DND-41 (cell line): ENCODE data around the gene MDFI.

Experiments
- ATAC-seq: fragments of 200-7000 bp; cut with Tn5 transposase; 3 replicates; pipeline ENCODE4 v1.9.1; 2021; ENCODE audit warnings: low read depth; ENCODE audit not compliant: insufficient read depth
- DNase-seq: peaks from one replicate; pipeline ENCODE4 v3.0.0-alpha.2; 2020
- H2AFZ ChIP-seq: 2 replicates; pipeline ENCODE4 v1.6.0; 2012; ENCODE audit warnings: low read depth, low read length
- H3K27ac ChIP-seq: 2 replicates; pipeline ENCODE4 v1.5.1; 2012; ENCODE audit warnings: low read length, inconsistent platforms
- H3K27me3 ChIP-seq: fragments of 200-600 bp; sonication (generic); 2 replicates; pipeline ENCODE4 v1.6.0; 2012; ENCODE audit warnings: low read length, mild to moderate bottlenecking, inconsistent platforms; ENCODE audit not compliant: insufficient read depth, poor library complexity
- H3K36me3 ChIP-seq: 2 replicates; pipeline ENCODE4 v1.5.1; 2012; ENCODE audit warnings: low read length, inconsistent platforms; ENCODE audit not compliant: insufficient read depth
- H3K4me1 ChIP-seq: 2 replicates; pipeline ENCODE4 v1.5.1; 2012; ENCODE audit warnings: mild to moderate bottlenecking, low read length; ENCODE audit not compliant: insufficient read depth
- H3K4me2 ChIP-seq: 2 replicates; pipeline ENCODE4 v1.6.0; 2012; ENCODE audit warnings: mild to moderate bottlenecking, moderate library complexity, low read length, inconsistent platforms; ENCODE audit not compliant: insufficient read depth
- H3K4me3 ChIP-seq, 2 experiments: fragments of 200-600 bp in 1 of 2; shearing (Covaris generic) in 1 of 2; 2 replicates each; pipeline ENCODE4 v1.5.1; 2012 to 2016; ENCODE audit warnings: inconsistent platforms in 2 of 2, low read length in 2 of 2, mild to moderate bottlenecking in 2 of 2, low read depth in 1 of 2, moderate library complexity in 1 of 2
- H3K79me2 ChIP-seq: 2 replicates; pipeline ENCODE4 v1.6.0; 2012; ENCODE audit warnings: low read length, inconsistent platforms; ENCODE audit not compliant: insufficient read depth
- H3K9ac ChIP-seq: 2 replicates; pipeline ENCODE4 v1.6.0; 2012; ENCODE audit warnings: low read depth, mild to moderate bottlenecking, inconsistent platforms, low read length, moderate library complexity
- H3K9me3 ChIP-seq: 2 replicates; pipeline ENCODE4 v1.5.1; 2012; ENCODE audit warnings: low read length, moderate library complexity, mild to moderate bottlenecking, inconsistent platforms; ENCODE audit not compliant: insufficient read depth, severe bottlenecking
- H4K20me1 ChIP-seq: 2 replicates; pipeline ENCODE4 v1.6.0; 2012; ENCODE audit warnings: low read length; ENCODE audit not compliant: insufficient read depth
- CTCF ChIP-seq: IDR thresholded peaks from 2 replicates; pipeline ENCODE4 v1.5.1; 2012; ENCODE audit warnings: borderline replicate concordance, low read length, moderate library complexity, mild to moderate bottlenecking; ENCODE audit not compliant: poor library complexity, severe bottlenecking; ENCODE audit errors: extremely low read depth
- EZH2 ChIP-seq: IDR thresholded peaks from 3 replicates; pipeline ENCODE4 v1.6.1; 2012; ENCODE audit warnings: borderline replicate concordance, low read depth, mild to moderate bottlenecking, moderate library complexity, low read length, inconsistent platforms; ENCODE audit not compliant: severe bottlenecking

Gene MDFI

DNA sequence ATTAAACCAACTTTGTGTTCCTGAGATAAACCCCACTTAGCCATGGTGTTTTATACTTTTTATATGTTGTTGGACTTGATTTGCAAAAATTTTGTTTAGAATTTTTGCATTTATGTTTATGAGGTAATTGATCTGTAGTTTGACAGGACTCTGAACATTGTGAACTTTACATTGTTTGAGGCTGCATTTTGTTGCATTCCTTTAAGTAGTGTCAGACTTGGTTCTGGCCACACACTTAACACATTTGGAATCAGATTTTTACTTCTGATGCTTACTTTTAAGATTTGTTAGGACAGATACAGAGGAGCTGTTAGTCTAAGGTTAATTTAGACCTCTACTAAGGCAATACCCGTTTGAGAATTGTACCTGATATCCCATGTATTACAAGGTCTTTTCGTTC is 16.5 kb upstream of the MDFI start:
- peaks cover 31% of the 10 kb centered on the region for H3K4me1 ChIP-seq
- DNase-seq (no peak), ATAC-seq (no peak)
- no peak overlapping the region for H3K27ac ChIP-seq
- no peaks in the 10 kb centered on the region for H3K36me3 ChIP-seq
- no peak overlapping the region for H3K4me2 ChIP-seq
- no peaks in the 10 kb centered on the region for H3K27me3 ChIP-seq
- TF ChIP-seq CTCF = no peak
- no peak for TF ChIP-seq EZH2
- no peaks in the 10 kb centered on the region for H4K20me1 ChIP-seq
- H3K79me2 ChIP-seq = no peaks in the 10 kb centered on the region
- peaks cover 8% of the 10 kb centered on the region for H3K9me3 ChIP-seq
- H2AFZ ChIP-seq = no peak overlapping the region
- H3K4me3 ChIP-seq = no peak overlapping the region
- no peak overlapping the region for H3K9ac ChIP-seq

DNA sequence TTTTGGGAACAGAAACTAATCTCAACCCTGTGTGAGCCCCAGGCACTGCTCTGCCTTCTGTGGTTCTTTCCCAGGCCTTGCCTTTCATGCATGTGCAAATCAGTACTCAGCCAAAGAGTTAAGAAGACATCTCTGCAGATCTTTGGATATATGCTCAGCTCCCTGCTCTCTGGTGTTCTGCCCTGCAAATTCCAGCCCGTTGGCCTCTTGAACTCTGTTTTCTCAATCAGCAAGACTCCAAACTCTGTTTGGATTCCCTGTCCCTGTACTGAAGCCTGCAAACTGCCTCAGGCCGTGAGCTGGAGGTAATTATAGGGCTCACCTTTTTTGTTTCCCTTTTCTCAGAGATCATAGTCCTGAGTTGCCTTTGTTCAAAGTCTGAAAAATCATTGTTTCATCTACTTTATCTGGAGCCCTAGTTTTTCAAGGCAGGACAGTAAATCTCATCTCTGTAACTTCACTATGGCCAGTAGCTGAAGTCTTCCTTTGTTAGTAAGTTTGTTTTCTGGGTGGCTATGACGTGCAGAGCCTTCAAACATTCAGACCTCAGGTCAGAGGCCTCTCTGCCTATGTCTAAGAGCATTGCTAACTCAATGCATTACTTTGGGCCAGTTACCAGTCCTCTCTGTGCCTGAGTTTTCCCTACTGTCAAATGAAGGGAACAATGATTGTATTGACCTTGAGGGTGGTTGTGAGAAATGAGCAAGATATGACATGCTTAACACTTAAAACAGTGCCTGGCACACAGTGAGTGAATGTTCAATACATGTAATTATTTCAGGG is 15.9 kb upstream of the MDFI start:
- H3K4me1 ChIP-seq = peaks cover 36% of the 10 kb centered on the region
- H3K9me3 ChIP-seq = peaks cover 8% of the 10 kb centered on the region
- no peak overlapping the region for H3K4me2 ChIP-seq
- H2AFZ ChIP-seq = no peak overlapping the region
- no peaks in the 10 kb centered on the region for H3K79me2 ChIP-seq
- H3K27me3 ChIP-seq = no peaks in the 10 kb centered on the region
- H4K20me1 ChIP-seq = no peaks in the 10 kb centered on the region
- H3K27ac ChIP-seq = no peak overlapping the region
- DNase-seq (no peak), ATAC-seq (no peak)
- no peak overlapping the region for H3K4me3 ChIP-seq
- TF ChIP-seq CTCF = no peak
- TF ChIP-seq EZH2 = no peak
- no peak overlapping the region for H3K9ac ChIP-seq
- no peaks in the 10 kb centered on the region for H3K36me3 ChIP-seq

DNA sequence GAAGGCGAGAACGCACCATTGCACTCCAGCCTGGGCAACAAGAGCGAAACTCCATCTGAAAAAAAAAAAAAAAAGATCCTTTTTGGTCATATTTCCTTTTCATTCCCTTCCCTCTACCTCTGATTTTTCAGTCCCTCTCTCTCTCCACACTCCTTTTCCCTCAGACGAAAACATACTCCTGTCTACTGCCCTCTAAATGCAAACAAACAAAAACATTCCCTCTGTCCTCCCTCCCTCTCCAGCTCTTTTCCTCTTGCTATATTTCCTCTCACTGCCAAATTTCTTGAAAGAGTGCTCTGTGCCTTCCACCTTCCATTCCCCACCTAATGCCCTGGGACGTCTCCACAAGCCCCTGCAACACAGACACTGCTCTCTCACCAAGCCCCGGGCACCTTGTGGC is 14.9 kb upstream of the MDFI start:
- H3K27ac ChIP-seq = no peak overlapping the region; the same call in 1 of the 2 replicates
- H3K9me3 ChIP-seq = peaks cover 8% of the 10 kb centered on the region
- no peak overlapping the region for H3K9ac ChIP-seq
- H3K4me1 ChIP-seq = peaks cover 44% of the 10 kb centered on the region
- no peaks in the 10 kb centered on the region for H3K79me2 ChIP-seq
- TF ChIP-seq CTCF (no peak), EZH2 (no peak)
- H3K27me3 ChIP-seq = no peaks in the 10 kb centered on the region
- H4K20me1 ChIP-seq = no peaks in the 10 kb centered on the region
- no peak overlapping the region for H2AFZ ChIP-seq
- DNase-seq (no peak), ATAC-seq (no peak)
- no peak overlapping the region for H3K4me3 ChIP-seq
- no peaks in the 10 kb centered on the region for H3K36me3 ChIP-seq
- H3K4me2 ChIP-seq = no peak overlapping the region
